Tibial nerve (tissue), 3 donors: ENCODE data around the gene DCAF6.

Experiments
- POLR2A ChIP-seq, 2 donors: fragments of 450-650 bp; IDR thresholded peaks; one replicate each; pipeline ENCODE4 v1.6.1; 2017; ENCODE audit warnings: antibody characterized with exemption in 2 of 2, mild to moderate bottlenecking in 2 of 2, moderate library complexity in 2 of 2
- TF ChIP-seq, protein P1 (sequence below), 5 experiments: fragments of 200-600 bp in 3 of 5; fragments of 450-650 bp in 2 of 5; sonication (generic) in 3 of 5; IDR thresholded peaks; one replicate each; pipeline ENCODE4 v1.5.1; 2016 to 2019; ENCODE audit warnings: antibody characterized with exemption in 5 of 5, mild to moderate bottlenecking in 3 of 5, moderate library complexity in 2 of 5

DNA sequence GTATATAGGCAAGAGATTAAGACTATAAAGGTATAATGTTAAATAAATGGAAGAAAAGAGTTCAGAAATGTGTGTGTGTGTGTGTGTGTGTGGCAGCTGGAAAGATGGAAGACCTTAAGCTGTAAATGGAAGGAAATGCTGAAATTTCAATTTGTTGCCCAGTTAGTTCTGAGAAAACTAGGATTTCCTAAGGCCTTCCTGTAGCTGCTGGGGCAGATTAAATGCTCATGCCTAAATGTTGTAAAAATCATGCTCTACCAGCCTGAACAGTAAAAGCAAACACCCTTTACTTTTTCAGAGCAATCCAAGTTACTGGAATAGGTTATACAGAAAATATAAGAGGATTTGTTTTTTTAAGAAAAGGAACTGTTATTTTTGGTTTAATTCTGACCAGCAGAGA, 30.8 kb upstream of the DCAF6 start:
- TF ChIP-seq POLR2A (IDR thresholded peaks at IDR 0.05) = no peak
- TF ChIP-seq, protein P1, sequence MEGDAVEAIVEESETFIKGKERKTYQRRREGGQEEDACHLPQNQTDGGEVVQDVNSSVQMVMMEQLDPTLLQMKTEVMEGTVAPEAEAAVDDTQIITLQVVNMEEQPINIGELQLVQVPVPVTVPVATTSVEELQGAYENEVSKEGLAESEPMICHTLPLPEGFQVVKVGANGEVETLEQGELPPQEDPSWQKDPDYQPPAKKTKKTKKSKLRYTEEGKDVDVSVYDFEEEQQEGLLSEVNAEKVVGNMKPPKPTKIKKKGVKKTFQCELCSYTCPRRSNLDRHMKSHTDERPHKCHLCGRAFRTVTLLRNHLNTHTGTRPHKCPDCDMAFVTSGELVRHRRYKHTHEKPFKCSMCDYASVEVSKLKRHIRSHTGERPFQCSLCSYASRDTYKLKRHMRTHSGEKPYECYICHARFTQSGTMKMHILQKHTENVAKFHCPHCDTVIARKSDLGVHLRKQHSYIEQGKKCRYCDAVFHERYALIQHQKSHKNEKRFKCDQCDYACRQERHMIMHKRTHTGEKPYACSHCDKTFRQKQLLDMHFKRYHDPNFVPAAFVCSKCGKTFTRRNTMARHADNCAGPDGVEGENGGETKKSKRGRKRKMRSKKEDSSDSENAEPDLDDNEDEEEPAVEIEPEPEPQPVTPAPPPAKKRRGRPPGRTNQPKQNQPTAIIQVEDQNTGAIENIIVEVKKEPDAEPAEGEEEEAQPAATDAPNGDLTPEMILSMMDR (IDR thresholded peaks at IDR 0.05) = no peak
